Measurements from ENCODE around the gene SCFD2. TPM values are rescaled to one million over a fixed set of nuclear protein-coding genes. Genes with fewer than 3 reads are reported as not detected.

SCFD2 gene
- total RNA-seq, 1 donor from 2014 or later = 14.3 TPM

- no peak overlapping the region for H3K27ac ChIP-seq
- DNase-seq = no peak
- H3K9me3 ChIP-seq = no peaks in the 10 kb centered on the region
- ATAC-seq = no peak
- H3K36me3 ChIP-seq = no peaks in the 10 kb centered on the region
- H3K27me3 ChIP-seq = no peaks in the 10 kb centered on the region
- H3K4me3 ChIP-seq = no peak overlapping the region
- intact Hi-C loops (cut with DNase I) = no loop called here
- no peak for TF ChIP-seq CTCF (IDR thresholded peaks at IDR 0.05)
- no peaks in the 10 kb centered on the region for H3K4me1 ChIP-seq
These were observed 407.8 kb downstream of the SCFD2 start for GRCh38 chr4:52957835-52958631.

DNA sequence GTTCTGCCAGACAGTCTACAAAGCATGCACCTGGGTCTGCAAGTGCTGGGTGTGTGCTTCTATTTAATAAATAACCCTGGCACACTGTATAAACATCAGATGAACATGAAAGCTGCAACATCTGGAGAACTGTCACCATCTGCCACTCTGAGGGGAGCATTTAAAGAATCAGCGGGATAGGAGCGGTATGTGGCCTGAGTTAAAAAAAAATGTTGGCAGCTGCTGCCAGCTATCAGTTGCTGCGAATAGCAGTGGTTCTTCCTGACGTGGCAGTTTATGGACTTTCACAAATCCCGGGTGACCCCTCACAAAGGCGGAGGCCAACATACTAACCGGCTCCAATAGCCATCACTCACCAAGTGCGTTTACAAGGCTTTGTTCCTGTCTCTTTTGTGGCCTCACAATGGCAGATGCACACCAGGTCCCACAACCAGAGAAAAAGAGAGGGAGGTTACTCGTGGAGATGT, 408.6 kb downstream of the SCFD2 start:
- ATAC-seq = no peak
- no peak overlapping the region for H3K27ac ChIP-seq
- intact Hi-C loops (cut with DNase I) = no loop called here

GRCh38 chr4:52956691-52957090, 409.2 kb downstream of the SCFD2 start:
- Histone ChIP-seq H3K4me3 (no peak overlapping the region), H3K9me3 (no peaks in the 10 kb centered on the region), H3K36me3 (no peaks in the 10 kb centered on the region), H3K4me1 (no peaks in the 10 kb centered on the region), H3K27me3 (no peaks in the 10 kb centered on the region), H3K27ac (no peak overlapping the region)
- DNase-seq (no peak), ATAC-seq (no peak)
- intact Hi-C loops (cut with DNase I) = no loop called here
- TF ChIP-seq CTCF (IDR thresholded peaks at IDR 0.05) = no peak

More for the DNA sequence above, 408.6 kb downstream of the SCFD2 start:
- Histone ChIP-seq H3K4me1 (no peaks in the 10 kb centered on the region), H3K4me3 (no peak overlapping the region), H3K27me3 (no peaks in the 10 kb centered on the region), H3K36me3 (no peaks in the 10 kb centered on the region), H3K9me3 (no peaks in the 10 kb centered on the region)
- no peak for DNase-seq
- TF ChIP-seq CTCF (IDR thresholded peaks at IDR 0.05) = no peak

GRCh38 chr4:52954560-52955170, 411.2 kb downstream of the SCFD2 start:
- H3K4me1 ChIP-seq = no peaks in the 10 kb centered on the region
- no peaks in the 10 kb centered on the region for H3K9me3 ChIP-seq
- H3K36me3 ChIP-seq = no peaks in the 10 kb centered on the region
- intact Hi-C loops (cut with DNase I) = no loop called here
- H3K27ac ChIP-seq = no peak overlapping the region
- ATAC-seq (no peak), DNase-seq (no peak)
- no peaks in the 10 kb centered on the region for H3K27me3 ChIP-seq
- H3K4me3 ChIP-seq = no peak overlapping the region
- TF ChIP-seq CTCF (IDR thresholded peaks at IDR 0.05) = no peak

DNA sequence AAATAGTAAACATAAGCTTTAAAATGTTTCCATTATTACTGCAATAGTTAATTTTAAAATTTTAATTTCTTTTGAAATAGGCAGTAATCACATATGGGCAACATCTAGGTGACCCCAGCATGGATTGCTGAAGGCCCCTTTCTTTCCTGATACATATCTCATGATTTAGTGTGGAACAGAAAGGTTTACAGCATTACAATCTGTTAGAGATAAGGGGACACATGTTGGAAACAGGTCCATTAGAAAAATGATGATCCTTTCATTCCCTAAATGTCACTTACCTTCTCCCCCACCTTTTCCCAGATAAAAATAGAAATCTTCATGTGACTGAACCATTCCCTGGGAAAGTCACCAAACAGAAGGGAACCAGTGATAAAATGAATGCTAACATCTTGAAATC, 413.3 kb downstream of the SCFD2 start:
- no peak overlapping the region for H3K4me3 ChIP-seq
- no peaks in the 10 kb centered on the region for H3K9me3 ChIP-seq
- H3K4me1 ChIP-seq = no peaks in the 10 kb centered on the region
- no peak for DNase-seq
- no peaks in the 10 kb centered on the region for H3K36me3 ChIP-seq
- ATAC-seq = no peak
- intact Hi-C loops (cut with DNase I) = no loop called here
- no peak overlapping the region for H3K27ac ChIP-seq
- no peaks in the 10 kb centered on the region for H3K27me3 ChIP-seq
- no peak for TF ChIP-seq CTCF (IDR thresholded peaks at IDR 0.05)
